Hepatocyte (in vitro differentiated cells): ENCODE data around the gene THSD4.

Experiments
- EZH2 ChIP-seq: fragments of 200-600 bp; sonication (generic); IDR thresholded peaks from 2 replicates; pipeline ENCODE4 v1.6.1; 2016; ENCODE audit warnings: antibody characterized with exemption, mild to moderate bottlenecking, borderline replicate concordance
- EZH2phosphoT487 ChIP-seq: fragments of 200-600 bp; sonication (generic); IDR thresholded peaks from one replicate; pipeline ENCODE4 v1.6.1; 2018; ENCODE audit warnings: antibody characterized with exemption, mild to moderate bottlenecking, low read depth, moderate library complexity; ENCODE audit not compliant: unreplicated experiment, severe bottlenecking
- TF ChIP-seq, protein P1 (sequence below): fragments of 200-600 bp; sonication (generic); IDR thresholded peaks from 2 replicates; pipeline ENCODE4 v1.5.1; 2016; ENCODE audit warnings: antibody characterized with exemption, mild to moderate bottlenecking; ENCODE audit not compliant: poor library complexity

DNA sequence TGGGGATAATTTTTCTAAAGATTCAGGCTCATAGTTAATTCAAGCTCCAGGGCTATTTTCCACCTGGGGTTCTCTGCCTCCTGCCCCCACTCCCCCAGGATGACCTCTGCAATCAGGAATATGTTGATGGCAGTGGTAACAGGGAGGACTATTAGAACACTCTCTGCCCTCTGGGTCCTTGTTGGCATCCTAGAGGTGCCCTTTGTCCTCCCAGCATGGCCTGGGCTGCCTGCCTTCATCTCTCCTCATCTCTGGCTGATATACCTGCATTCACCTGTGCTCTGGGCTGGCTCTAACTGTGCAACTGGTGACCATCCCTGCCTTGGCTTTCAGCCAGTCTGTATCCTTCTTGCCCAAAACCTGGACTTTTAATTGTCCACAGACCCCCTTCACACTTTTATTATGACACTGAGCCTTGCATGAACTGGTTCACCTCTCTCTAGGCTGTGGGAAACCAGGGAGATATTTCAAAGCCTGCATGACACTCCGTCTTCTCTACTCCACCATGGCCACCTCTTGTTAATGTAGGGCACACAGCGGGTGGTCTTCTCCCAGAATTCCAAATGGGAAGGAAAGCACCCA is 199.8 kb downstream of the THSD4 start:
- TF ChIP-seq, protein P1, sequence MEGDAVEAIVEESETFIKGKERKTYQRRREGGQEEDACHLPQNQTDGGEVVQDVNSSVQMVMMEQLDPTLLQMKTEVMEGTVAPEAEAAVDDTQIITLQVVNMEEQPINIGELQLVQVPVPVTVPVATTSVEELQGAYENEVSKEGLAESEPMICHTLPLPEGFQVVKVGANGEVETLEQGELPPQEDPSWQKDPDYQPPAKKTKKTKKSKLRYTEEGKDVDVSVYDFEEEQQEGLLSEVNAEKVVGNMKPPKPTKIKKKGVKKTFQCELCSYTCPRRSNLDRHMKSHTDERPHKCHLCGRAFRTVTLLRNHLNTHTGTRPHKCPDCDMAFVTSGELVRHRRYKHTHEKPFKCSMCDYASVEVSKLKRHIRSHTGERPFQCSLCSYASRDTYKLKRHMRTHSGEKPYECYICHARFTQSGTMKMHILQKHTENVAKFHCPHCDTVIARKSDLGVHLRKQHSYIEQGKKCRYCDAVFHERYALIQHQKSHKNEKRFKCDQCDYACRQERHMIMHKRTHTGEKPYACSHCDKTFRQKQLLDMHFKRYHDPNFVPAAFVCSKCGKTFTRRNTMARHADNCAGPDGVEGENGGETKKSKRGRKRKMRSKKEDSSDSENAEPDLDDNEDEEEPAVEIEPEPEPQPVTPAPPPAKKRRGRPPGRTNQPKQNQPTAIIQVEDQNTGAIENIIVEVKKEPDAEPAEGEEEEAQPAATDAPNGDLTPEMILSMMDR, result no peak
- TF ChIP-seq EZH2 (no peak), EZH2phosphoT487 (no peak)
